Neural cell (in vitro differentiated cells): ENCODE data around the gene EPHA6. TPM values are rescaled to one million over a fixed set of nuclear protein-coding genes. Genes with fewer than 3 reads are reported as not detected.

Experiments used
- H2AFZ ChIP-seq: fragments of 200-600, 300-800 bp; sonication (generic), shearing (Covaris generic); 2 replicates; pipeline ENCODE4 v1.6.0; 2014; ENCODE audit warnings: low read depth, mild to moderate bottlenecking, antibody characterized with exemption, low read length, moderate library complexity
- H3F3A ChIP-seq: fragments of 200-600 bp; shearing (Covaris generic); 2 replicates; pipeline ENCODE4 v1.6.1; 2016; ENCODE audit warnings: mild to moderate bottlenecking, moderate library complexity, mixed read lengths, antibody characterized with exemption, low read length; ENCODE audit not compliant: insufficient read depth, poor library complexity, severe bottlenecking
- H3K27ac ChIP-seq: fragments of 200-600, 300-800 bp; sonication (generic), shearing (Covaris generic); 2 replicates; pipeline ENCODE4 v1.5.1; 2014; ENCODE audit warnings: mild to moderate bottlenecking, low read length, moderate library complexity
- H3K27me3 ChIP-seq: fragments of 300-800, 200-600 bp; sonication (generic), shearing (Covaris generic); 2 replicates; pipeline ENCODE4 v1.6.0; 2014; ENCODE audit warnings: mild to moderate bottlenecking, low read depth, low read length, moderate library complexity; ENCODE audit not compliant: insufficient read depth
- H3K36me3 ChIP-seq: fragments of 300-800, 200-600 bp; sonication (generic), shearing (Covaris generic); 2 replicates; pipeline ENCODE4 v1.5.1; 2014; ENCODE audit warnings: mild to moderate bottlenecking, antibody characterized with exemption, low read length, moderate library complexity; ENCODE audit not compliant: insufficient read depth
- H3K4me2 ChIP-seq: fragments of 300-800, 200-600 bp; sonication (generic), shearing (Covaris generic); 2 replicates; pipeline ENCODE4 v1.6.0; 2014; ENCODE audit warnings: mild to moderate bottlenecking, low read length
- H3K4me3 ChIP-seq: fragments of 300-800, 200-600 bp; sonication (generic), shearing (Covaris generic); 2 replicates; pipeline ENCODE4 v1.5.1; 2014; ENCODE audit warnings: mild to moderate bottlenecking, low read length, moderate library complexity
- H3K79me2 ChIP-seq: fragments of 200-600 bp; shearing (Covaris generic); replicated peaks from 2 replicates; pipeline ENCODE4 v1.6.0; 2014; ENCODE audit warnings: mild to moderate bottlenecking, low read length, moderate library complexity; ENCODE audit not compliant: insufficient read depth
- H3K9ac ChIP-seq: fragments of 300-800, 200-600 bp; sonication (generic), shearing (Covaris generic); 2 replicates; pipeline ENCODE4 v1.6.1; 2016; ENCODE audit warnings: mild to moderate bottlenecking, low read length, mixed read lengths
- H3K9me2 ChIP-seq: fragments of 200-600 bp; shearing (Covaris generic); 2 replicates; pipeline ENCODE4 v1.6.1; 2016; ENCODE audit warnings: mild to moderate bottlenecking, low read length, mixed read lengths; ENCODE audit not compliant: insufficient read depth
- H3K9me3 ChIP-seq: fragments of 200-600, 300-800 bp; sonication (generic), shearing (Covaris generic); 2 replicates; pipeline ENCODE4 v1.6.1; 2016; ENCODE audit warnings: mild to moderate bottlenecking, mixed run types, low read length, moderate library complexity, mixed read lengths
- H4K20me1 ChIP-seq: fragments of 200-600 bp; shearing (Covaris generic); 2 replicates; pipeline ENCODE4 v1.6.1; 2016; ENCODE audit warnings: mild to moderate bottlenecking, mixed run types; ENCODE audit not compliant: insufficient read depth
- EP300 ChIP-seq: fragments of 450-650 bp; conservative IDR thresholded peaks from 2 replicates; pipeline ENCODE4 v1.6.1; 2014; ENCODE audit warnings: antibody characterized with exemption, mild to moderate bottlenecking, moderate library complexity; ENCODE audit not compliant: poor library complexity, severe bottlenecking
- EZH2 ChIP-seq: fragments of 200-600, 300-800 bp; shearing (Covaris generic), sonication (generic); IDR thresholded peaks from 2 replicates; pipeline ENCODE4 v1.6.1; 2014; ENCODE audit warnings: antibody characterized with exemption, low read length, borderline replicate concordance, mild to moderate bottlenecking; ENCODE audit not compliant: insufficient read depth, poor library complexity, severe bottlenecking
- POLR2AphosphoS5 ChIP-seq: IDR thresholded peaks from 2 replicates; pipeline ENCODE4 v1.6.1; 2012
- RAD21 ChIP-seq: fragments of 450-650 bp; conservative IDR thresholded peaks from 2 replicates; pipeline ENCODE4 v1.6.1; 2014; ENCODE audit warnings: antibody characterized with exemption, mild to moderate bottlenecking, moderate library complexity
- REST ChIP-seq: IDR thresholded peaks from 2 replicates; pipeline ENCODE4 v1.6.1; 2012; ENCODE audit warnings: borderline replicate concordance
- SMC3 ChIP-seq: fragments of 450-650 bp; conservative IDR thresholded peaks from 2 replicates; pipeline ENCODE4 v1.6.1; 2014; ENCODE audit warnings: antibody characterized with exemption, mild to moderate bottlenecking, moderate library complexity; ENCODE audit not compliant: poor library complexity
- TAF1 ChIP-seq: IDR thresholded peaks from 2 replicates; pipeline ENCODE4 v1.6.1; 2012; ENCODE audit warnings: low read depth
- polyA plus RNA-seq: library from polyadenylated mRNA; depleted of rRNA; stranded (reverse); fragments of >200 nt; gene quantifications from 2 replicates; pipeline ENCODE4 v1.2.3, GENCODE V29; 2014

Gene EPHA6
- polyA plus RNA-seq, 1 donor from 2014 or later: 0.56 TPM

- H3K9me2 ChIP-seq: no peaks in the 10 kb centered on the region
- H3F3A ChIP-seq: no peaks in the 10 kb centered on the region
- no peaks in the 10 kb centered on the region for H3K27me3 ChIP-seq
- H3K9ac ChIP-seq: no peak overlapping the region
- H4K20me1 ChIP-seq: no peaks in the 10 kb centered on the region
- no peaks in the 10 kb centered on the region for H3K79me2 ChIP-seq
- no peaks in the 10 kb centered on the region for H3K36me3 ChIP-seq
- H3K4me2 ChIP-seq: no peak overlapping the region
- H3K27ac ChIP-seq: no peak overlapping the region
- no peaks in the 10 kb centered on the region for H3K9me3 ChIP-seq
- no peak overlapping the region for H2AFZ ChIP-seq
- TF ChIP-seq EZH2 (no peak), EP300 (no peak), REST (no peak), TAF1 (no peak), SMC3 (no peak)
- H3K4me3 ChIP-seq: no peak overlapping the region
Measured at GRCh38 chr3:97686258-97686657, 871.9 kb downstream of the EPHA6 start.

GRCh38 chr3:97687734-97688133 is 873.3 kb downstream of the EPHA6 start:
- Histone ChIP-seq H3K36me3 (no peaks in the 10 kb centered on the region), H3K27ac (no peak overlapping the region), H3K9me2 (no peaks in the 10 kb centered on the region), H3K79me2 (no peaks in the 10 kb centered on the region), H3F3A (no peaks in the 10 kb centered on the region), H3K4me2 (no peak overlapping the region), H2AFZ (no peak overlapping the region), H4K20me1 (no peaks in the 10 kb centered on the region), H3K9me3 (no peaks in the 10 kb centered on the region), H3K4me3 (no peak overlapping the region), H3K9ac (no peak overlapping the region), H3K27me3 (no peaks in the 10 kb centered on the region)
- TF ChIP-seq REST: no peak
- no peak for TF ChIP-seq POLR2AphosphoS5
- no peak for TF ChIP-seq RAD21
- no peak for TF ChIP-seq SMC3
- no peak for TF ChIP-seq EZH2
